HG02852 (cell line): ENCODE measurements around the gene LIN52.
A peak's percentile ranks its signal among the peaks of the same experiment; 100 is the strongest.

Experiments
- ATAC-seq: cut with Tn5 transposase; IDR thresholded peaks from one replicate; pipeline ENCODE4 v1.9.1; 2021; ENCODE audit warnings: mild to moderate bottlenecking, moderate library complexity; ENCODE audit not compliant: unreplicated experiment

Gene LIN52, protein sequence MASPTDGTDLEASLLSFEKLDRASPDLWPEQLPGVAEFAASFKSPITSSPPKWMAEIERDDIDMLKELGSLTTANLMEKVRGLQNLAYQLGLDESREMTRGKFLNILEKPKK

GRCh38 chr14:74084277-74085046 lies at the start of gene LIN52, which contains the start of gene ALDH6A1:
Gene LIN52 (plus strand): TSS chr14:74084956. CDS start chr14:74084975, 19 bp downstream.
Gene ALDH6A1 (minus strand): TSS chr14:74084453. CDS start chr14:74084394, 59 bp downstream.
- ATAC-seq: peak; percentile 93

DNA sequence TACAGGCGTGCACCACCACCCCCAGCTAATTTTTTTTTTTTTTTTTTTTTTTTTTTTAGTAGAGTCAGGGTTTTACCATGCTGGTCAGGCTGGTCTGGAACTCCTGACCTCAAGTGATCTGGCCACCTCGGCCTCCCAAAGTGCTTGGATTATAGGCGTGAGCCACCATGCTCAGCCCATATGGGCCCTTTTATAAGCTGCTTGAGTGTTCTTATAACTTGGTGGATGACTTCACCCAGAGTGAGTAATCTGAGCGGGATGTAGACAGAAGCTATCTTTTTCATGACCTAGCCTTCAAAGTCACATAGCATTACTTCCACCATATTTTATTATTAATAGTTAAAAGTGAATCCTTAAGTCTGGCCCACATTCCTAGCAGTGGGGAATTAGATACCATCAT lies 49.2 kb upstream of the LIN52 start:
- ATAC-seq: no peak

DNA sequence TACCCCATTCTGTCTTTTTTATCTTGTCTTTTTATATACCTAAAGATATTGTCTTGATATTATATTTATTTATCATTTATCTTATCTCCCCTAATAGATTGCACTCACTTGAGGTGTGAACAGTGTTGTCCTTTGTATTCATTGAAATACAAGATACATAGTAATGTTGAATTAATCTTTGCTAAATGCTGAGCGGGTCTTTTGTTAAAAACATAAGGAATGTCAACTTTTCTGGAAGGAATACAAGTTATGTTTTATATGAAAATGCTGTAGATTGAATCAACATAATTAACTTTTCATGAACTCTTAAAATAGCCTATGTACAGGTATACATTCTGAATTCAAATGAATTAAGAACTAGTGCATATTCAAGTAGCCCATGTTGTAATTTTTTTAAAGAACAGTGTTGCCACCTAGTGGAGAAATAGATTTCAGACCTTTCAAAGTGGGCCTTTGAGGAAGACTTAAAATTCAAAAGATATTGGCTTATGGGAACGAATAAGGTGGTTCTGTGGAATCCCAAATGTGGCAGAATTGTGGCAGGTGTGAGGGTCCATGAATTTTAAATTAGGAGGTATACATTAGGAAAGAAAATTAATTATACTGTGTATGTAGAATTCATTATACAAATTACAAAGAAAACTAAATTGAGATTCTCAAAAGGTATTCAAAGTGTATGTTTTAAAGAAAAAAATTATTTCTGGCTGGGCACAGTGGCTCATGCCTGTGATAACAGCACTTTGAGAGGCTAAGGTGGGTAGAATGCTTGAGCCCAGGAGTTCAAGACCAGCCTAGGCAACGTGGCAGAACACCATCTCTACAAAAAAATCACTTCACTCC lies 46.5 kb upstream of the LIN52 start:
- no peak for ATAC-seq

DNA sequence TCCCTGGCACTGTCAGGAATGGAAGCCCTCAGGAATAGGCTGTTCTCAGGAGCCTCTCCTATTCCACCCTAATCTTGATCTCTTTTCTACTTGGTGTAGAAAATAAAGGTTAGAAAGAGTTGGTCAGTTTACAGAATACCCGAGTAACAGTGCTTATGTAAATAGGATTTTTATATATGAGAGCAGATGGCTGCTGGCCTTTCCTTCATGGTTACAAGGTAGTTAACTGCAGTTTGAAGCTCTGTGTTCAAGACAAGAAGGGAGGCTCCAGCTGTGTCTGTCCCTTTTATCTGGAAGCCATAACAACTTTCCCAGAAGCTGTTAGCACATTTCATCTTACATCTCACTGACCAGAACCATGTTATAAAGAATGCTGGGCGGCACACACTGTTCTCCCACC lies 42.5 kb upstream of the LIN52 start:
- no peak for ATAC-seq

- no peak for ATAC-seq
Measured at GRCh38 chr14:74045522-74045921, 39.2 kb upstream of the LIN52 start.

DNA sequence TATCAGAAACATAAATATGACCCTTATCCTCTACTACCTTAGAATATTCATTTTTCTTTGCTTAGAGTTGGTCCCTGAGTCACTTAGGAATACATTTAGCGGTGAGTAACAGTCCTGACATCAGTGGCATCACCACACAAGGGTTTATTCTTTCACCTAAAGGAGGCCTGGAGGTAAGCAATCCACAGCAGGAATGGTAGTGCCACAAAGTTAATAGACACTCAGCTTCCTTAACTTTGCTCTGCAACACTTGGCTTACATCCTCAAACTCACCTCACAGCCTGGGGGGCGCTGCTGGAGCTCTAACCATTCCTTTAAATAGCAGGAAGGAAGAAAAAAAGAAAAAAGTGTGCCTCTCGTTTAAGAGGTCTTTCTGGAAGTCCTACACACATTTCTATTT lies 36.5 kb upstream of the LIN52 start:
- ATAC-seq: no peak

- no peak for ATAC-seq
Measured at GRCh38 chr14:74049876-74050495, 34.8 kb upstream of the LIN52 start.

DNA sequence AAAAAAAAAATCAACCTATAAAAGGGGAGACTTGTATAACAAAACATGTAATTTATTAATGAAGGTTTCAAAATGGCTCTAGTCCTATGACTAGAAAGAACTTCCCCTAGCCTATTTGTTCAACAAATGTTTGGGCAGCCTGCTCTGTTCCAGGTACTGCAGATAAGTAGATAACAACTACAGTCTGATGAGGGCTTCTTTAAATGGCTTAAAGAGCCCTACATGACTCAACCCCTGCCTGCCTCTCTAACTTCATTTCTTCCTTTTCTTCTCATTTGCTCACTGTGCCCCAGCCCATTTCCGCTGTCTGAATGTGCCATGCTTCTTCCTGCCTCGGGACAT lies 22.0 kb upstream of the LIN52 start:
- ATAC-seq: no peak

- no peak for ATAC-seq
Measured at GRCh38 chr14:74064426-74064825, 20.3 kb upstream of the LIN52 start.

DNA sequence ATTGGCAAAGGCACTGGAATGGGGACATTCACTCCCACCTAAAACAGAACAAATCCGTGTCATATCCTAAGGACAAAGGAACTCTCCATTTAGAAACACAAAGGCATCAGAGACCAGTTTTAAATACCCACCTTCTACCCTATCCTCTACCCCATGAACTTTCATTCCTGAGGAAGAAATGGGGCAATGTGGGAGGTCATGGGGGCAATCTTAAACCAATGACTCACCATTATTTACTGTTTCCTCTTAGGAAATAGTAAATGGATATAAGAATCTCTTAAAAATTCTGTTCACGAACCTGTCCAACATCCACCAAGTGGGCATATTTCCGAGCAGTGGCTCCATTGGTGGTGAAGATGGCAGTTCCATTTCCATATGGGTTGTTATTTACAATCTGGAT lies 19.9 kb upstream of the LIN52 start:
- no peak for ATAC-seq

DNA sequence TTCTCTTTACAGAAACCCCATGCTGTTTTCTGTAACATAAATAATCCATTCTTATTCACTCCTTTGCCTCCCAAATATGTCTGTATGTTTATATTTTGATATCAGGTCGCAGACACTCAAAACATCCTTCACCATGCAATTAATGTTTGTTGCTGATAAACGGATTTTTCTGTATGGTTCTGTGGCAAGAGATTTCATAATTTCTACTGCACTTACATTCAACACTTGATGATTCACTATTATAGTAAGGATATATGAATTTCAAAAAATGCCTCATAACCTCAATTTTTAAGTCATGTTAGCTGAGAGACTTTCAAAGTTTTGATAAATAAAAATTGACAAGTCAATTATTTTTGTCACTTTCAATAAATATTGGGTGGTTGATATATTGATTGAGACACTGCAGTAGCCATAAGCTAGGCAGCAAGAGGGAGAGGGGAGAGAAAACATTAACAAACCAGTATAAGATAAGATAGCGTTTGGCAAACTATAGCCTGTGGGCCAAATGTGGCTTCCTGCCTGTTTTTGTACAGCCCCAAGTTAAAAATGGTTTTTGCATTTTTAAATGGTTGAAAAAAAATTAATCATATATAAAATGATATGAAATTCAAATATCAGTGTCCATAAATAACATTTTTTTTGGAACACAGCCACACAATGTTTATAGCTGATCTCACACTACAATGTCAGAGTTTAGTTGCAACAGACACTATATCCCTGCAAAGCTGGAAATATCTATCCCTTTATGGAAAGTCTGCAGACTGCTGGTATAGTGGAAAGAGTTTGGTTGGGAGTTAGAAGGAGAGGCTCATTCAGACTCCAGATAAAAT lies 18.8 kb upstream of the LIN52 start:
- no peak for ATAC-seq

DNA sequence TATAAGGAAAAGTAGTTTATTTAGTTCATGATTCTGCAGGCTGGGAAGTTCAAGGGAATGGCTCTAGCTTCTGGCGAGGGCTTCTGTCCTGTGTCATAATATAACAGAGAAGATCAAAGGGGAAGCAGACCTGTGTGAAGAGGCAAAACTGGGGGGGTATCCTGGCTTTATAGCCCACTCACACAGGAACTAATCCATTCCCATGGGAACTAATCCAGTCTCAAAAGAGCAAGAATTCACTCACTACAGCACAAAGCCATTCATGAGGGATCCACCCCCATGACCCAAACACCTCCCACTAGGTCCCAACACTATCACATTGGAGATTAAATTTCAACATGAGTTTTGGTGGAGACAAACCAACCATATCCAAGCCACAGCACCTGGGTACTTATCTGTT lies 7.4 kb upstream of the LIN52 start:
- ATAC-seq: no peak

GRCh38 chr14:74080820-74081460 lies 3.8 kb upstream of the LIN52 start:
- ATAC-seq: no peak

DNA sequence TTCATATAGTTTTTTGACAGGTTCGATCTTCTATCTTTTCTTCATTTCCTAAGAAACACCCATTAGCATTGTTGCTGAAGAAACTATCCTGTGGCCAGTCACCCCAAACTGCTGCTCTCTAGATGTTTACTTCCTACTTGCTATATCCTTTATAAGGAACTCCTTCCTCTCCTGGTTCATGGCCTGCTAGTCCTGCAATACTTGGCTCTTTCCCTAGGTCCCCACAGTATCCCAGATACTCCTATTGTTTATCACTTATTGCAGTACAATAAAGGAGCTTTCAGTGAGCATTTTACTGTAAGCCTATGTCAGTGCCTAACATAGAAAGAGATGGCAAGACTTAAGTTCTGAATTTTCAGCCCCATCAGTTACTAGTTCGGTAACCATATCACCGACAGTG lies 3.3 kb upstream of the LIN52 start:
- no peak for ATAC-seq

- ATAC-seq: no peak
Measured at GRCh38 chr14:74083161-74083560, 1.6 kb upstream of the LIN52 start.

DNA sequence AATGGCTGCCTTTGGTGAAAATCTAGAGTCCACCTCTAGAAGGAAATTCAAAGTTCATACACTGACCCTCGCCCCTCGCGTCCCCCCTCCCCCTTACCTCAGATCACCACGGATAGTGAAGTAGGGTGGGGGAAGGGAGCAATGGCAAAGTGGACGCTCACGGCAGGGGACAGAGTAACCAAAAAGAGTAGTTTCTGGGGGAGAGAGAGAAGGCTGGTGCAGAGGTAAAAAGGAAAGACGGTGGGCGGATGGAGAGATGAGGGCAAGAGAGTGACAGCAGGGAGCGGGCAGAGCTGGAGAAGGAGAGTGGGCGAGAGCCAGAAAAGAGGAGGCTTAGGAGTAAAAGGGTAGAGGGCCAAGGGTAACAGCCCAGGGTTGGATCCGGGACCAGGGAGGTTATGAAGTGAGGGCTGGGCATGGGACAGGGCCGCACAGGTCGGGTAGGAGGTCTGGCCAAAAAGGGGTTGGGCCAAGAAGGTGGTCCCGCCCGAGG lies 926 bp upstream of the LIN52 start:
- ATAC-seq: peak; percentile 21

GRCh38 chr14:74085047-74085637 lies 386 bp downstream of the LIN52 start:
- ATAC-seq: no peak

DNA sequence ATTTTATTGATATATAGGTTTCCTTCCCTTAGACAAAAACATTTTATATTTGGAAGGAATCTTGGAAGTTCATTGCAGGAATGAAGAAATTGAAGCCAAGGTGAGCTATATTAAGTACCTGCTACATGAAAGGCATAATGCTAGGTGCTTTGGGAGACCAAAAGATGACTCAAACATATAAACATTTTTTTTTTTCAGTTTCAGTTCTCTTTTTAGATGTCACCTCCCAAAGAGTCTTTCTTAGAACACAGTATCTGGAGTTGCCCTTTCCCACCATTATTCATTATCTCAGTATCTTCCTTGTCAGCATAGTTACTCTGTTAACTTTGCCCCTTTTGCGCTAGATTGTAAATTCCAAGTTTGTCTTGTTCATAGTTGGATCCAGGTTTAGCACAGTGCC lies 1.1 kb downstream of the LIN52 start:
- ATAC-seq: no peak

- no peak for ATAC-seq
Measured at GRCh38 chr14:74089251-74090020, 4.7 kb downstream of the LIN52 start.
